Mammary epithelial cell (primary cell): ENCODE results near the gene MYOG.

Experiments used
- CTCF ChIP-seq, 2 donors: IDR thresholded peaks in 1 of 2; conservative IDR thresholded peaks in 1 of 2; 2 replicates each; pipeline ENCODE4 v1.5.1; 2011 to 2012; ENCODE audit warnings: inconsistent platforms in 2 of 2, low read length in 2 of 2, mild to moderate bottlenecking in 2 of 2, control low read depth in 1 of 2, low read depth in 1 of 2; ENCODE audit not compliant: insufficient read depth in 1 of 2; ENCODE audit errors: extremely low read depth in 1 of 2
- EZH2 ChIP-seq: IDR thresholded peaks from 2 replicates; pipeline ENCODE4 v1.6.1; 2012; ENCODE audit warnings: low read length, inconsistent platforms, borderline replicate concordance

GRCh38 chr1:203075236-203076030 is 10.4 kb downstream of the MYOG start:
- TF ChIP-seq CTCF (conservative IDR thresholded peaks at IDR 0.05 in 1 of 2, IDR thresholded peaks at IDR 0.05 in 1 of 2; ENCODE audit: extremely low read depth in 1 of 2, insufficient read depth in 1 of 2, low read depth in 1 of 2, low read length in 2 of 2) = no peak
- TF ChIP-seq EZH2 = no peak
